Ureter (tissue), 1 donor: ENCODE measurements around the gene KRT7. TPM values are rescaled to one million over a fixed set of nuclear protein-coding genes. Genes with fewer than 3 reads are reported as not detected.
A peak's percentile ranks its signal among the peaks of the same experiment; 100 is the strongest.

Experiments used
- DNase-seq: peaks from one replicate; pipeline ENCODE4 v3.0.0-alpha.2; 2020; ENCODE audit warnings: low spot score
- total RNA-seq: library from RNA; stranded (reverse); gene quantifications from one replicate; pipeline ENCODE4 v1.2.4, GENCODE V29; 2023
- donor health status: DM: yes; HTN: yes; CAD: no.

Gene KRT7
- total RNA-seq, 1 donor from 2014 or later: 2,511 TPM

- no peak for DNase-seq
Measured at GRCh38 chr12:52211716-52212585, 21.1 kb upstream of the KRT7 start.

- DNase-seq: no peak
Measured at GRCh38 chr12:52212701-52213563, 20.1 kb upstream of the KRT7 start.

GRCh38 chr12:52213564-52214420 lies 19.3 kb upstream of the KRT7 start:
- peak; percentile 86 for DNase-seq

GRCh38 chr12:52214421-52214802 lies 18.6 kb upstream of the KRT7 start:
- DNase-seq: no peak

- peak; percentile 79 for DNase-seq
Measured at GRCh38 chr12:52215587-52216031, 17.4 kb upstream of the KRT7 start.

GRCh38 chr12:52216100-52216499 lies 16.9 kb upstream of the KRT7 start:
- no peak for DNase-seq

GRCh38 chr12:52216807-52217206 lies 16.2 kb upstream of the KRT7 start:
- no peak for DNase-seq

- DNase-seq: peak; percentile 88
Measured at GRCh38 chr12:52217223-52217622, 15.8 kb upstream of the KRT7 start.

GRCh38 chr12:52218001-52218400 lies 15.0 kb upstream of the KRT7 start:
- no peak for DNase-seq

- no peak for DNase-seq
Measured at GRCh38 chr12:52220477-52220876, 12.6 kb upstream of the KRT7 start.

- DNase-seq: no peak
Measured at GRCh38 chr12:52221070-52221781, 11.8 kb upstream of the KRT7 start.

- no peak for DNase-seq
Measured at GRCh38 chr12:52221912-52222457, 11.1 kb upstream of the KRT7 start.

GRCh38 chr12:52222692-52223091 lies 10.4 kb upstream of the KRT7 start:
- DNase-seq: no peak

GRCh38 chr12:52223406-52224039 lies 9.5 kb upstream of the KRT7 start:
- no peak for DNase-seq

GRCh38 chr12:52224151-52224550 lies 8.9 kb upstream of the KRT7 start:
- no peak for DNase-seq

- no peak for DNase-seq
Measured at GRCh38 chr12:52225752-52226151, 7.3 kb upstream of the KRT7 start.

GRCh38 chr12:52226446-52226845 lies 6.6 kb upstream of the KRT7 start:
- DNase-seq: no peak

- no peak for DNase-seq
Measured at GRCh38 chr12:52227606-52228166, 5.4 kb upstream of the KRT7 start.

GRCh38 chr12:52228366-52228765 lies 4.7 kb upstream of the KRT7 start:
- no peak for DNase-seq

- DNase-seq: no peak
Measured at GRCh38 chr12:52228931-52229330, 4.1 kb upstream of the KRT7 start.
